ENCODE data around the gene PCNX4.
A peak's percentile ranks its signal among the peaks of the same experiment; 100 is the strongest.

PCNX4 gene

GRCh38 chr14:60170948-60171347, 79.2 kb downstream of the PCNX4 start:
- DNase-seq (ENCODE audit: insufficient read length, low spot score) (no peak), FAIRE-seq (peak; percentile 93)

- DNase-seq (ENCODE audit: insufficient read length, low spot score) = no peak
- peak; percentile 91 for FAIRE-seq
Observed at GRCh38 chr14:60171690-60172089, 80.0 kb downstream of the PCNX4 start.

- no peak for DNase-seq (ENCODE audit: insufficient read length, low spot score)
- no peak for FAIRE-seq
Observed at GRCh38 chr14:60174352-60175254, 82.9 kb downstream of the PCNX4 start.

- DNase-seq (ENCODE audit: insufficient read length, low spot score) = peak; percentile 50
Observed at GRCh38 chr14:60175255-60175902, 83.7 kb downstream of the PCNX4 start.

GRCh38 chr14:60178164-60178563, 86.4 kb downstream of the PCNX4 start:
- FAIRE-seq = peak; percentile 94
- DNase-seq (ENCODE audit: insufficient read length, low spot score) = no peak

More at GRCh38 chr14:60175255-60175902, 83.7 kb downstream of the PCNX4 start:
- FAIRE-seq = peak; percentile 96

GRCh38 chr14:60178820-60179219, 87.1 kb downstream of the PCNX4 start:
- no peak for DNase-seq (ENCODE audit: insufficient read length, low spot score)
- no peak for FAIRE-seq

GRCh38 chr14:60179431-60179869, 87.7 kb downstream of the PCNX4 start:
- no peak for DNase-seq (ENCODE audit: insufficient read length, low spot score)
- peak; percentile 97 for FAIRE-seq

GRCh38 chr14:60183138-60183537, 91.4 kb downstream of the PCNX4 start:
- FAIRE-seq (no peak), DNase-seq (ENCODE audit: insufficient read length, low spot score) (no peak)

GRCh38 chr14:60183741-60184140, 92.0 kb downstream of the PCNX4 start:
- FAIRE-seq = no peak

GRCh38 chr14:60184146-60184904, 92.6 kb downstream of the PCNX4 start:
- peak; percentile 97 for FAIRE-seq
- DNase-seq (ENCODE audit: insufficient read length, low spot score) = peak; percentile 65

More at GRCh38 chr14:60183741-60184140, 92.0 kb downstream of the PCNX4 start:
- peak; percentile 59 for DNase-seq (ENCODE audit: insufficient read length, low spot score)

- DNase-seq (ENCODE audit: insufficient read length, low spot score) = no peak
- FAIRE-seq = no peak
Observed at GRCh38 chr14:60184905-60185555, 93.3 kb downstream of the PCNX4 start.

- no peak for DNase-seq (ENCODE audit: insufficient read length, low spot score)
Observed at GRCh38 chr14:60188115-60188514, 96.4 kb downstream of the PCNX4 start.

GRCh38 chr14:60188696-60189095, 97.0 kb downstream of the PCNX4 start:
- DNase-seq (ENCODE audit: insufficient read length, low spot score) = no peak
- FAIRE-seq = peak; percentile 54

More at GRCh38 chr14:60188115-60188514, 96.4 kb downstream of the PCNX4 start:
- FAIRE-seq = peak; percentile 98

- FAIRE-seq = peak; percentile 89
- DNase-seq (ENCODE audit: insufficient read length, low spot score) = no peak
Observed at GRCh38 chr14:60189923-60190840, 98.5 kb downstream of the PCNX4 start.

GRCh38 chr14:60195179-60195810, 103.6 kb downstream of the PCNX4 start:
- FAIRE-seq (peak; percentile 89), DNase-seq (ENCODE audit: insufficient read length, low spot score) (no peak)

GRCh38 chr14:60196291-60196690, 104.6 kb downstream of the PCNX4 start:
- DNase-seq (ENCODE audit: insufficient read length, low spot score) (no peak), FAIRE-seq (peak; percentile 60)

- DNase-seq (ENCODE audit: insufficient read length, low spot score) = no peak
- FAIRE-seq = no peak
Observed at GRCh38 chr14:60197629-60198303, 106.0 kb downstream of the PCNX4 start.

GRCh38 chr14:60199321-60199720, 107.6 kb downstream of the PCNX4 start:
- FAIRE-seq (no peak), DNase-seq (ENCODE audit: insufficient read length, low spot score) (no peak)
